ENCODE measurements around the gene MPP2.
A peak's percentile ranks its signal among the peaks of the same experiment; 100 is the strongest.
"Not testable (repeated sequence)": the region's sequence is repeated elsewhere in the genome, so short reads cannot be mapped to it uniquely, and the experiment has no call there.

The MPP2 gene

DNA sequence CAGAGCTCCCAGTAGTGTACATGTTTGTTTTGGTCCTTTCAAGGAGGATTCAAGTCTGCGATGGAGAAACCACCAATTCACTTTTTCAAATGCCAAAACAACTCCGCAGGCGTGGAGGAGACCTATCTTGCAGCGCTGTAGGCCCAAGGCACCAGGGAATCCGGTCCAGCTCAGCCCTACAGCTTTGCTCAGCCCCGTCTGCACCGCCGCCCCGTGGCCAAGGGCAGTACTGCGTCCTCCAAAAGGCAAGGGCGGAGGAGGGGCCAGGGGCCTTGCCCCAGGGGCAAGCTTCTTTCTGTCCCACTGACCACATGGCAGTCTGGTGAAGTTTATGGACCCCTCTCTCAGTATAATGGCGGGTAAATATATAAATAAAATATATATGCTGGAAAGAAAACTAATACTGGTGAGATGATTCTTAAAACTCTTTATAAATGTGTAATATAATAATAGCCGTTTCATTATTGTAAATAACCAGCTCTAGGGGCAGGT lies 61.1 kb downstream of the MPP2 start:
- peak; percentile 65 for DNase-seq (ENCODE audit: low read depth)

DNA sequence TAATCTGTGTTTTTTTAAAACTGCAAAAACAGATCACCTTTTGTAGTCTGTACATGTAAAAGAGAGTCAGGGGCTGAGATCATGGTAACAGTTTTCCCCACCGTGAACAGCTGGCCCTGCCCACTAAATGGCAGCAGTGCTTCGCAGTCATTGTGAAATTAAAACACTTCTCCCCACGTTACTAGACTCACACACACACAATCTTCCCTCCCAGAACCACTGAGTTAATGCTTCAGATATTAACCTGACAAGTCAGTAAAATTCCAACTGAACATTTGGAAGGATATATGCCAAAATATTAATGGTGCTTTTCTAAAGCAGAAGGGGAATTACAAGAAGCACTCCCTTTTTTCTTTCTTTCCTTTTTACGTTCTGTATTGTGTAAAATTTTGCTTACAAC lies 61.6 kb downstream of the MPP2 start:
- DNase-seq (ENCODE audit: low read depth), result peak; percentile 4

DNA sequence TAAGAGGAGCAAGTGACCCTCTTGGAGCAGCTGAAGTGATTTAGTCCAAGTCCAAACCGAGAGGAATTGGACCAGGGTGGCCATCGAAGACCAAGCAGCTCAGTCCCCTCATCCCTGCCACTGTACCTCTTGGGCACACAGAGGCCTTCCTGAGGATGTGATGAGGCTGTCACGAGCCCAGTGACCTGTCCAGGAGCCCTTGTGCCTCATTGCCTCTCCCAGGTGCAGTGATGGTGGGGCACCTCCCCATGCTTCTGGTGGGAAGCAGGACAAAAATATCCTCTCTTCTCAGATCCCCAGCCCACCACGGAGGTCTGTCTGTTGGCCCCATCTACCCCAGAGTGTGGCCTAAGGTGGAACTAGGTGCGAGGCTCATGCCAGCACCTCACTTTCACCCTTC lies 63.1 kb downstream of the MPP2 start:
- DNase-seq (ENCODE audit: low read depth), result no peak

DNA sequence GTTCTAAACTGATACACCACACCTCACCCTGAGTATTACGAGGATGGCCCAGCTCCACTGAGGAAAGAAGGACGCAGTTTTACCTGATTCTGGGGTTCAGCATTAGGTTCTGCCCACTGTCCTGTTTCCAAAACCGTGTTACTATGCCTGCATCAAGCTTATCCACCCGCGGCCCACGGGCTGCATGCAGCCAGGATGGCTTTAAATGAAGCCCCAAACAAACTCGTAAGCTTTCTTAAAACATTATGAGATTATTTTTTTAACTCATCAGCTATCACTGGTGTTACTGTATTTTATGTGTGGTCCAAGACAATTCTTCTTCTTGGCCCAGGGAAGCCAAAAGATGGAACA lies 64.4 kb downstream of the MPP2 start:
- DNase-seq (ENCODE audit: low read depth), result no peak

DNA sequence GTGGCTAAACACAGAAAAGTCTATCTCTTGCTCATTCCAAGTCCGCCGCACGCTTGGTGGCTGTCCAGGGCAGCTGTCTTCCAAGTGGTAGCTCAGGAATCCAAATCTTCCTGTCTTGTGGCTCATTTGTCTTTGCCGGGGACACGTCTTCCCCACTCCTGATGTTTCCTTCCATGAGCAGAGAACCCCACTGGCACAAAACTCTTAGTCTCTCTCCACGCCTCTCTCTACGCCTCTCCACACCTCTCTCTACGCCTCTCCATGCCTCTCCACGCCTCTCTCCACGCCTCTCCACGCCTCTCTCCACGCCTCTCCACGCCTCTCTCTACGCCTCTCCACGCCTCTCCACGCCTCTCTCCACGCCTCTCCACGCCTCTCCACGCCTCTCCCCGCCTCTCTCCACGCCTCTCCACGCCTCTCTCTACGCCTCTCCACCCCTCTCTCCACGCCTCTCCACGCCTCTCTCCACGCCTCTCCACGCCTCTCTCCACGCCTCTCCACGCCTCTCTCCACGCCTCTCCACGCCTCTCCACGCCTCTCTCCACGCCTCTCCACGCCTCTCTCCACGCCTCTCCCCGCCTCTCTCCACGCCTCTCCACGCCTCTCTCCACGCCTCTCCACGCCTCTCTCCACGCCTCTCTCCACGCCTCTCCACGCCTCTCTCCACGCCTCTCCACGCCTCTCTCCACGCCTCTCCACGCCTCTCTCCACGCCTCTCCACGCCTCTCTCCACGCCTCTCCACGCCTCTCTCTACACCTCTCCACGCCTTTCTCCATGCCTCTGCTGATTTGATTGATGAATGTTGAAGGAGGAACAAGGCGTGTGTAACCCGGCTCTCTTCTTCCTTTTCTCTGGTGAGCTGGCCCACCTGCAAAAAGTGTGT lies 65.0 kb downstream of the MPP2 start:
- DNase-seq (ENCODE audit: low read depth), result not testable (repeated sequence)

DNA sequence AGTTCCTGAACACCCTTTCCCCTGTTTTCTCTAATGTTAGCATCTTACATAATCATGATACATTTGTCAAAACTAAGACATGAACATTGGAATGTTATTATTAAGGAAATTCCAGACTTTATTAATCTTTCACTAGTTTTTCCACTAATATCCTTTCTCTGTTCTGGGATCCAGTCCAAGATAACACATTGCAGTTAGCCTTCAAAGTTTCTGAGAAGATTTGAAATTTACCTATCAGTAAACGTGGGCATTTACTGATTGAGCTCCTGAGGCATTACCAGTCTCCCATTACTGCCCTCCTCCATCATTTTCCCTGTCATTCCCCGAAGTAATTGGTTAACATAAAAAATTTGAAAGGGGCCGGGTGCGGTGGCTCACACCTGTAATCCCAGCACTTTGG lies 66.1 kb downstream of the MPP2 start:
- peak; percentile 10 for DNase-seq (ENCODE audit: low read depth)

DNA sequence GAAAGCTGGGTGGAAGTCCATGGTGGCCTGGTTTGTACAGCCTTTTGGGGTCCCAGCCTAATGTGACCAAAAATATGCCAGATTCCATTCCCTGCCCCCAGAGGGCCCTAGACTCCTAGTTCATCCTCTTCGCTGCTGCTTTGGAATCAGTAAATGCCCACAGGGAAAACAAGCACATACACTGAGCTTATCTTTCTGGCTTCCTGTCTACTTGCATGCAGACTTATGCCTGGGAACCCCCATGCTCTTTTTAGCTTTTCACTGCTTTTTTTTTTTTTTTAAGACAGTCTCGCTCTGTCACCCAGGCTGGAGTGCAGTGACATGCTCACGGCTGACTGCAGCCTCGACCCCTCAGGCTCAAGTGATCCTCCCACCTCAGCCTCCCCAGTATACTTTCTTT lies 66.5 kb downstream of the MPP2 start:
- DNase-seq (ENCODE audit: low read depth), result peak; percentile 48

DNA sequence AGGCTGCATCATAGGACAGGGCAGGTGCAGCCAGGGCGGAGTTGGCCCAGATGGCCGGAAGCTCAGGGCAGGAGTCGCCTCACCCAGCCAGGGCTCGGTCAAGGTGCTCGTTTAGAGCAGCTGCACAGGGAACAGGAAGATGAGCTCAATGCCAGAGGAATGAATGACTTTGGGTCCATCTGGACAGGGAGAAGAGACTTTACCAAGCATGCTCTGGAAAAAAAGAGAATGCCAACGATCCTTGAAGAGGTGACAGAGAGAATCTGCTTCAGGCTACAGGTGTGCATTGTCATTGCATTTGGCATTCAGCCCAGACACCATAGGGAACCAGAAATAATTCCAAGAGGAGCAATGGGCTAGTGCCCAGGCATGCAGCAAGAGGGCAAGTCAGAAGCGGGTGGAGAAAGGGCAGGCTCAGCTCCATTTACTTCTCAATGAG lies 67.6 kb downstream of the MPP2 start:
- DNase-seq (ENCODE audit: low read depth), result no peak

DNA sequence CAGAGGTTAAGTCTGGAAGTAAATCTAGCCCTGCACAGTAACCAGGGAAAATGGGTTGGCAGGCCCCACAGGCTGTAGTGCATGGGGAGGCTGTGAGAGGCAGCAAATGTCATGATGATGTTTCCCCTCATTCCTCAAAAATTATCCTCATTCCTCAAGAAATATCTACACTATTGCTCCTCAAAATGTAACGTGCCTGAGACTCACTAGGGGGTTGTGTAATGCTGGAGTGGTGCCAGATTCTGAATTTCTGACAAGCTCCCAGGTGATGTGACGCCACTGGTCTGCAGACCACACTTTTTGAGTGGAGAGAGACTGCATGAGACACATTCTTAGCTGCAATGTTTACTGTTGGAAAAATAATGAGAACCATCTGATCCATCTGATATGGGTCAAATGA lies 73.2 kb downstream of the MPP2 start:
- peak; percentile 51 for DNase-seq (ENCODE audit: low read depth)

DNA sequence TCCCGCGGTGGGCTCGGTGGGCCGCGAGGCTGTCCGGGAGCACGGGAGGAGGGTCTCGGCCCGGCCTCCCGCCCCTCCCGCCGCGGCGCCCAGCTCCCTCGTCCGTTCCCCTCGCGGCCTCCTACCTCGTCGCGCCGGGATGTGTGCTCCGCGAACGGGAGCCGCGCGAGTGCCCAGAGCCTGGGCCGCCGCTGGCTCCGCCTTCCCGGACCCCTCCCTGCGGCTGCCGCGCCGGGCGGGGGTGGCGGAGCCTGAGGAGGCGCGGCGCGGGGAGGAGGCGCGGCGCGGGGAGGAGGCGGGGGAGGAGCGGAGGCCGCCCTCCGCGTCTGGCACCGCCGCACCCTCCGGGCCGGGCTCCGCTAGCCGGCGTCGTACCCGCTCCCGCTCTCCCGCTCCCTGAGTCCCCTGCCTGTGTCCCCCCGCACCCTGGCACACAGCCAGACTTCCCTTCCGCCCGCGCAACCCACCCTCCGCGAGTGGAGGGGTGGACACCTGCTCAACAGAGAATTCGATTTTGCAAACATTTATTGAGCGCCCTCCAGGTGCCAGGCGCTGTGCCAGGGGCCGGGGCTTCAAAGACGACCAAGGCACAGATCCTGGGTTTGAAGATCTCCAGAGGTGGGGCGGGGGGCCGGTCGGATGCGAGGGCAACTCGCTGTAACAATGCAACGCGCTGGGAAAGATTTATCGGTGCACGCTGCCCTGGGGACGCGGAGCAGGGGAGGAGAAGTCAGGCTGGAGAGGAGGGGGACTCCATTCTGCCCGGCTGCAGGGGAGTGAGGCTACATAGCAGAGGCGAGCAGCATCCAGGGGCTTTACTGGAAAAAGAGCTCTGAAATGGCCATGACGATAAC lies 74.1 kb downstream of the MPP2 start, which contains the start of gene MPP3:
Gene MPP3, minus strand, starts transcription at position 171 of the 854 bp plus-strand sequence. CDS start 1,240 bp downstream, outside the sequence.
- peak; percentile 62 for DNase-seq (ENCODE audit: low read depth)

DNA sequence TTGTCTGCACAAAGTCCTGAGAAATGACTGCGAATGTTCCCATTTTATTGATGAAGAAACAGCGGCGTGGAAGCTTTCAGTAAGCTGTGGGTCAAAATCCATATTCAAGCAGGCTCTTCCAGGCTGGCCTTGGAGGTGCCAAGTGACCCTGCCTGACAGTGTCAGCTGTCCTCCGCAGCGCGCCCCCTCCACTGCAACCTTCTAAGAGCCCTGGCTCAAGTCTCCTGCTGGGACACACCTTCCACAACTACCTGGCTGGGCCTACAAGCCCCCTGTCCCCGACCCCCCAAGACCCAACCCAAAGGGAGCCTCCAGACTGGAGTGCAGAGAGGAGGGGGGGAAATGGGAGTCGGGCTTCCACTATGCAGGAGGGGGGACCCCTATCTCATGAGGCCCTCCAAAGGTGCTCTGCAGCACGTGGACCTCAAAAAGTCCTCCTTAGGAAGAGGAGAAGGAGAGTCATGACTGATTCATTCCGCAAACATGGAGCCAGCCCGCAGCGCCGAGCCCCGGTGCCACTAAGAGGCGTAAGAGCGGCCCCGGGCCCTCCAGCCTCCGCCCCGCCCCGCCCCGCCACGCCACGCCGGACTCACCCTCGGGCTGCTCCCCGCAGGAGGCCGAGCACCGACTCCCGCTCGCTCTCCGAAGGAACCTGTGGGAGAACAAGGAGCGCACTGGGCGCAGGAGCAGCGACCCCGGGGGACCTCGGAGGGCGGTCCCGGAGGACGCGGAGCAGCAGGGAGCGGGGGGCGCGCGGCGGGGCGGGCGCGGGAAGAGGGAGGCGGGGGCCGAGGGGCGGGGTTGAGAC lies 75.0 kb downstream of the MPP2 start:
- DNase-seq (ENCODE audit: low read depth), result peak; percentile 69

DNA sequence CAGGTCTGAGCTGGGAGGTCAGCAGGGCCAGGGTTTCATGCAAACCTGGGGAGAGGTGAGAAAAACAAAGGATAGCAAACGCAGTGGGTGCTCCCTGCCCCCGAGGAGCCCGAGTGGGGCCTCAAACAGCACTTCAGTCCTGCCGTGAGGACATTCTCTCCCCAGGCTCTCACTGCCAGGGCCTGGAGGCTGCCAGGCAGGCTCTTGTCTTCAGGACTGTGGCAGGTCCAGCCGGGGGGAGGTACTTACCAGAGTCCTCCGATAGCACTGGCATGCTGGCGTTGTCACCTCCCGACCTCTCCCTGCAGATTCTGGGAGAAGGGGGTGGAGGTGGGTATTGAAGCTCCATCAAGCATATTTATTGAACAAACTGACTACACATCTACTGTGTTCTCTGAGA lies 75.7 kb downstream of the MPP2 start:
- DNase-seq (ENCODE audit: low read depth), result no peak

DNA sequence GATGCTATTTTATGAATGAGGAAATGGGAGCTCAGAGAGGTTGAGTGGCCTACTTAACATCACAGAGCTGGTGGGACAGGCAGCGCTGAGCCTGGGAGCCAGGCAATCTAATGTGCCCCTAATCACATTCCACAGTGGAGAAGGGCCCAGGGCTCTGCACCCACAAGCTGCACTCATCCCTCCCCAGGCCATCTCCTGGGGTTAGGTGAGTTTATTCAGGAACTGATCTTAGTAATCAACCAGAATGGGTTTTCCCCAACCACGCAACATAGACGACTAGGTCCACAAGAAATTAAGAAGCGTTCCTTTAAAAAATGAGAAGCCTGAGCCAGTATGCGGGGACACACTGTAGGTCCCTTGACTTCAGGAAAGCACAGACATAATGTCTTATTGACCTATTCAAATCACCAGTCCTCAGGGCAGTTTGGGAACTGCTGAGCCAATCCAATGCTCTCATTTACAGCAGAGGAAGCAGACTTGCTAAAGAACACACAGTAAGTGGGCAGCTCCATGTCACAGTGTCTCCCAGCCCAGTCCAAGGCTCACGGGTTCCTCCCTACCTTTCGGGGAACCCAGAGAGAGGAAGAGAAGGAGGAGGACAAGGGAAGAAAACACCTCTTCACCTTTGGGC lies 76.7 kb downstream of the MPP2 start:
- no peak for DNase-seq (ENCODE audit: low read depth)

DNA sequence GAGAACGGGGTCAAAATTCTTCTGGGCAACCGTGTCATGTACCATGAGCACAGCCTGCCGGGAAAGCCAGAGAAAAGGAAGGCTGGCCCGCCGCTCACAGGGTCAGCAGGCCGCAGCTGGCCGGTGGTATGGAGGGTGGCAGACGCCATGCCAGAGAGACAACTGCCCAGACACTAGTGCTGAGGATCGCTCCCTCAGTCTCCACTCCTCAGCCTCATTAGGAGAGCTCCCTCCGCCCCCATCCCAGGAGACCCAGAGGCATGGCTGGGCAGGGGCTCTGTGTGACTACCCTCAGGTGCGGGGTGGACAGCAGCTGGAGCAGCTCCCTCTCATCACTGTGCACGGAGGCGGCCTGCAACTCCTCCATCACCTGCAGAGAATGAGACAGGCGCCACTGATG lies 77.6 kb downstream of the MPP2 start:
- DNase-seq (ENCODE audit: low read depth), result no peak

DNA sequence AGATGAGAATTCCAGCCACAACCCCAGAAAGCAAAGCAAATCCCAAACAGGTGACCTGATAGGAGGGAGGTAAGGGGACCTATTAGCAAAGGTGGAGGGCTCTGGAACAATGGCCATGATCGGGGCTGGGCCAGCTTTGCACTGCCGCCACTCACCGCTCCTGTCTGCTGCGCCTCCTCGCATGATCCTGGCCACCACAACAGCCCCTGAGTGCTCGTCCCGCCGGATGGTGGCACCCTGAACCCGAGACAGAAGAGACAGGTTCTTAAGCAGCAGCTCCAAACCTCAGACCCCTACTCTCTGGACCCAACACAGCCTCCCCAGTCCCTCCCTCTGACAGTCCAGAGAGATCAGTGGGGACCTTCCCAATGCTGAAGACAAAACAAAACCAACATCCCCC lies 79.7 kb downstream of the MPP2 start:
- no peak for DNase-seq (ENCODE audit: low read depth)

DNA sequence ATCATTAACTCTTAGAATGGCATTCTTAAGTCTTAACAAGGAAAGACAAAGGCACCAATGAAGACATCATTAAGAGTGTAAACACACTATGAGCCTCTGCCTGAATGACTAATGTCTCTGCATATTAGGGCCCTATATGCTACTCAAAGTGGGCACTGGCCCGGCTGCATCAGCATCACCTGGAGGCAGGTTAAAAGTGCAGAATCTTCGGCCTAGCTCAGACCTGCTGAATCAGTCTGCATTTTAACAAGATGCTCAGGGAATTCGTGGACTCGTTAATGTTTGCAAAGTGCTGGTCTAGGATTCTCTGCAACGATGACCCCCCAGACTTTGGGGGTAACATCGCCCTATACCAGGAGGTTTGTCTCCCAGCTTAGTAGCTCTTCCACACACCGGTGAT lies 81.1 kb downstream of the MPP2 start:
- no peak for DNase-seq (ENCODE audit: low read depth)

DNA sequence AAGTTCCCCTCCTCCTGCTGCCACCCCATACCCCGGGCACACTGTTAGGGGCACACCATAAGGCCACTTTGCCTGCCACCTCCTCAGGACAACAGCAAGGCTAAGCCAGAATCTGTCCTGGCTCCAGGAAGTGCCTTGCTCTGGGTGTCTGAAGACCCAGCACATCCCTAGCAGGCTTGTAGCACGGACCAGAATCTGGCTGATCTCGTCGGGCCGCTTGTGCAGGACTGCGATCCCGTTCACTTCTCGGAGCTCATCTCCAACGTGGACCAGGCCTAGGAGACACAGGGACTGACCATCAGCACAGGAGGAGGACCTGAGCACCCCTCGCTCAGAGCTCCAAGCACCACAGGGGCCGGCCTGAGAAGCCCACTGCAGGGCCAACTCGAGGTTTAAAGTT lies 81.8 kb downstream of the MPP2 start:
- no peak for DNase-seq (ENCODE audit: low read depth)
